ENCODE measurements around the gene ADAT3. TPM values are rescaled to one million over a fixed set of nuclear protein-coding genes. Genes with fewer than 3 reads are reported as not detected.

ADAT3 gene
- total RNA-seq, 2 experiments from 2014 or later: 7.9 to 16.4 TPM

DNA sequence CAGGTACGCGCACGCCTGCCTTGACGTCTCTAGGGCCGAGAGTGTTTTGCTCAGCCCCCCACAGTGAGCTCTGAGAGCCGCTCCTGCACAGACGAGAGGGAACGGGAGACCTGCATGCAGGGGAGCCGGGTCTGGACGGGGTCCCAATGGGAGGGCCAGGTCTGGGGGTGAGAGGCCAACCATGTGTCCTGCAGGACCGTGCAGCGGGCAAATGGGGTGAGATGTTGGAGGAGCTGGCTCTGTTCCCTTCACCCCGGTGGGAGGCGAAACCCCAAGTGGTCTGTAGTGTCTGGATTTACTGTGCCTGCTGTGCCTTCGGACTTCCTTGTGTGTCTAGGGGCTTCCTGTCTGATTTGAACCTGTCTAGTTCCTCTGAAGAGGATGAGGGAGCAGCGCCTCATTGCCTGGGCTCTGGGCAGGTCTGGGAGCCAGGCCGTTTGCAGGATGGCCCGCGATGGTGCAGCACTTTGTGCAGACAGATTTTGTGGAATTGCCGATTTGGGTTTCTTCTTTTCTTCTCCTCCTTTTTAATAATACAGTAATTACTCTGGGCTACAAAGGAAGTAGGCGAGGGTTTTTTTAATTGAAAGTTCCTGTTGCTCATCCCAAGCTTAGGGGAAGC, 37.8 kb downstream of the ADAT3 start:
- peak overlapping the region; percentile 79 for H3K27ac ChIP-seq (ENCODE audit: low read depth, low read length, poor library complexity, severe bottlenecking)
- H3K9me3 ChIP-seq (ENCODE audit: low read length): no peaks in the 10 kb centered on the region
- no peaks in the 10 kb centered on the region; the same call in 1 of the 2 replicates for H4K20me1 ChIP-seq (ENCODE audit: insufficient read depth, low read length)
- CTCF ChIA-PET (ENCODE audit: unreplicated experiment): no interaction called here
- POLR2A ChIA-PET: no interaction called here
- H2AFZ ChIP-seq (ENCODE audit: low read length): no peak overlapping the region
- no peaks in the 10 kb centered on the region for H3K9me2 ChIP-seq (ENCODE audit: insufficient read depth, low read length)
- H3K4me1 ChIP-seq (ENCODE audit: insufficient read depth, low read length, poor library complexity, severe bottlenecking): peaks cover 28% of the 10 kb centered on the region
- peaks cover 55% of the 10 kb centered on the region for H3K79me2 ChIP-seq (ENCODE audit: insufficient read depth, low read depth, low read length)
- peak; percentile 37 for DNase-seq (ENCODE audit: low spot score)
- TSS peak; percentile 51 for BruUV-seq (replicated peaks)
- intact Hi-C loops (cut with micrococcal nuclease; ENCODE audit: unreplicated experiment): no loop called here
- TF ChIP-seq CTCF (conservative IDR thresholded peaks at IDR 0.05; ENCODE audit: low read length) (no peak), EZH2phosphoT487 (IDR thresholded peaks at IDR 0.05; ENCODE audit: borderline replicate concordance, low read depth, low read length) (no peak)
- peak overlapping the region; percentile 89 for H3K4me2 ChIP-seq (ENCODE audit: low read length)
- peak overlapping the region; percentile 95 for H3K4me3 ChIP-seq (ENCODE audit: low read depth, low read length, poor library complexity, severe bottlenecking)
- peaks cover 5% of the 10 kb centered on the region; the same call in 1 of the 2 replicates for H3K36me3 ChIP-seq (ENCODE audit: insufficient read depth, low read length)

DNA sequence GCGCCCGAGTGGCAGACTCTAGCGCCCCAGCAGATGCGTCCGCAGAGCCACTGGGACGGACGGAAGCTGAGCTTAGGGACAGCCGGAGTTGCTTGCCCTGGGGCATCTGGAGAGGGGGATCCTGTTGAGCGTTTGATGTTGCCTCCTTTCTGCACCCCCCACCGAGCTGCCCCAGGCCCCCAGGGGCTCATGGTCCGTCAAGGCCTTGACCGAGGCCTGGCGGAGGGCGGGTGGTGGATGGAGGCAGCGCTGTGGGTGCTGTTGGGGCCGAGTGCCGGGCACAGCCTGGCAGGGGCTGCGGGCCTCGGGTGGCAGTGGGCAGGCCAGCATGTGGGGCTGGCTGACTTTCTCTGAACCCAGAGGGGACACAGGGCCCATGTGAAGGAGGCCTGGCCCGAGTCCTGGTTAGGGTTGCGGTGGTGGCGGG, 38.5 kb downstream of the ADAT3 start:
- peaks cover 28% of the 10 kb centered on the region for H3K4me1 ChIP-seq (ENCODE audit: insufficient read depth, low read length, poor library complexity, severe bottlenecking)
- H4K20me1 ChIP-seq (ENCODE audit: insufficient read depth, low read length): no peaks in the 10 kb centered on the region; the same call in 1 of the 2 replicates
- intact Hi-C loops (cut with micrococcal nuclease; ENCODE audit: unreplicated experiment): no loop called here
- ChIA-PET CTCF (ENCODE audit: unreplicated experiment) (no interaction called here), POLR2A (no interaction called here)
- H3K9me3 ChIP-seq (ENCODE audit: low read length): no peaks in the 10 kb centered on the region
- H3K9me2 ChIP-seq (ENCODE audit: insufficient read depth, low read length): no peaks in the 10 kb centered on the region
- no peak for DNase-seq (ENCODE audit: low spot score)
- peaks cover 55% of the 10 kb centered on the region for H3K79me2 ChIP-seq (ENCODE audit: insufficient read depth, low read depth, low read length)
- H3K36me3 ChIP-seq (ENCODE audit: insufficient read depth, low read length): peaks cover 5% of the 10 kb centered on the region; the same call in 1 of the 2 replicates
- no TSS peak for BruUV-seq (replicated peaks)
- H2AFZ ChIP-seq (ENCODE audit: low read length): no peak overlapping the region
- H3K27ac ChIP-seq (ENCODE audit: low read depth, low read length, poor library complexity, severe bottlenecking): peak overlapping the region; percentile 79
- TF ChIP-seq CTCF (conservative IDR thresholded peaks at IDR 0.05; ENCODE audit: low read length) (no peak), EZH2phosphoT487 (IDR thresholded peaks at IDR 0.05; ENCODE audit: borderline replicate concordance, low read depth, low read length) (no peak)
- H3K4me2 ChIP-seq (ENCODE audit: low read length): peak overlapping the region; percentile 89
- H3K4me3 ChIP-seq (ENCODE audit: low read depth, low read length, poor library complexity, severe bottlenecking): peak overlapping the region; percentile 95

All from OCI-LY7 (cell line).